ENCODE data around the gene HNRNPCL2. TPM values are rescaled to one million over a fixed set of nuclear protein-coding genes. Genes with fewer than 3 reads are reported as not detected.
"Not testable (repeated sequence)": the region's sequence is repeated elsewhere in the genome, so short reads cannot be mapped to it uniquely, and the experiment has no call there.

Gene HNRNPCL2
- polyA plus RNA-seq, result not detected
- long read RNA-seq, donor 1, result 0 reads
- long read RNA-seq, donor 2, result 0 reads
- long read RNA-seq, donor 3, result 0 reads
- long read RNA-seq, donor 4, result 0 reads
- long read RNA-seq, donor 5, result 0 reads
- long read RNA-seq, donor 6, result 0 reads
- long read RNA-seq, donor 7, result 0 reads
- long read RNA-seq, donor 8, result 0 reads
- long read RNA-seq, donor 9, result 0 reads
- long read RNA-seq, donor 10, result 0 reads

DNA sequence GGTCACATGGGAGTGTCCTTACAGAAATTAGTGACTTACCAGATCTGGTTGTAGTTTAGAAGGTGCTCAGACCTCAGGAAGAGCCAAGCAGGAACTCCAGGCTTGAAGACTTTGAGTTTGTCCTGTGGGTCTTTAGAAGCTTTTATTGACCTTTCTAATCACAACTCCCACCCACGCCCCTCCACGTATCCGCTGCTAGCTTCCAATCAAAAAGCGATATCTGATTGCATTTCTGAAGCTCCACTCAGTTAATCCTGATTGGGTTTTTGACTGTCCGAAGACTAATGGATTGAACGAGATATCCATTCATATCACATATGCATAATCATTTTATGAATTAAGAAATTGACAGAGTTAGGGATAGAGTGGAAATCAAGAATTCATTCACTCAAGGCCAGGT is at the start of gene HNRNPCL2:
Gene HNRNPCL2 (minus strand): TSS at position 101 of the 400 bp plus-strand sequence. CDS start 454 bp downstream, outside the sequence.
- not testable (repeated sequence) for H3K4me1 ChIP-seq (ENCODE audit: control insufficient read depth in 3 of 3, insufficient read depth in 2 of 3, low read depth in 1 of 3, low read length in 2 of 3); H3K4me3 ChIP-seq (ENCODE audit: low read depth in 1 of 3, low read length in 3 of 3); H3K27ac ChIP-seq (ENCODE audit: low read depth in 1 of 3, low read length in 2 of 3); H3K36me3 ChIP-seq (ENCODE audit: control insufficient read depth in 3 of 3, insufficient read depth in 2 of 3, low read depth in 1 of 3, low read length in 3 of 3); FAIRE-seq; H3K27me3 ChIP-seq (ENCODE audit: control insufficient read depth in 3 of 3, insufficient read depth in 3 of 3, low read length in 3 of 3); H3K9me3 ChIP-seq (ENCODE audit: control insufficient read depth in 2 of 2, insufficient read depth in 1 of 2, low read depth in 1 of 2, low read length in 1 of 2); DNase-seq
- WGBS, 3 donors, result 85 to 86% (median 85%) methylated on average over 6 of the region's 6 CpGs

DNA sequence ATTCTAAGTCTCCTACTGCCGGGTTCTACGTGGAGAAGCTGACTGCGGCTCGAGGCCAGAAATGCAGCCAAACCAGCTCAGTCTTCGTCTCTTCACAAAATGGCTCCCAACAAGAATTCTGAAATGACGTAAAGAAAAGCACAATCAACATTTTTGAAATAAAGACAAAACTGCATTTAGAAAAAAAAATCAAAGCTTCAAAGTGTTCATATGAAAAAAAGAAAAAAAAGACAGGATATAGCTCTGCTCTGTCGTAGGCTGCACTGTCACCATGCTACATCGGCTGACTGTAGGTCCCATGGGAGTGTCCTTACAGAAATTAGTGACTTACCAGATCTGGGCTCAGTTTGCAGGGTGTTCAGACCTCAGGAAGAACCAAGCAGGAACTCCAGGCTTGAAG is 48.9 kb upstream of the HNRNPCL2 start, which contains the start of gene HNRNPCL4:
Gene HNRNPCL4 (minus strand): TSS at position 101 of the 400 bp plus-strand sequence. CDS start 164 bp downstream, outside the sequence.
- not testable (repeated sequence) for H3K27me3 ChIP-seq (ENCODE audit: control insufficient read depth in 3 of 3, insufficient read depth in 3 of 3, low read length in 3 of 3); FAIRE-seq; H3K36me3 ChIP-seq (ENCODE audit: control insufficient read depth in 3 of 3, insufficient read depth in 2 of 3, low read depth in 1 of 3, low read length in 3 of 3); H3K4me3 ChIP-seq (ENCODE audit: low read depth in 1 of 3, low read length in 3 of 3); H3K9me3 ChIP-seq (ENCODE audit: control insufficient read depth in 2 of 2, insufficient read depth in 1 of 2, low read depth in 1 of 2, low read length in 1 of 2); H3K4me1 ChIP-seq (ENCODE audit: control insufficient read depth in 3 of 3, insufficient read depth in 2 of 3, low read depth in 1 of 3, low read length in 2 of 3); H3K27ac ChIP-seq (ENCODE audit: low read depth in 1 of 3, low read length in 2 of 3); DNase-seq
- WGBS, 3 donors, result no CpG with 5 or more reads among the region's 8 CpGs

DNA sequence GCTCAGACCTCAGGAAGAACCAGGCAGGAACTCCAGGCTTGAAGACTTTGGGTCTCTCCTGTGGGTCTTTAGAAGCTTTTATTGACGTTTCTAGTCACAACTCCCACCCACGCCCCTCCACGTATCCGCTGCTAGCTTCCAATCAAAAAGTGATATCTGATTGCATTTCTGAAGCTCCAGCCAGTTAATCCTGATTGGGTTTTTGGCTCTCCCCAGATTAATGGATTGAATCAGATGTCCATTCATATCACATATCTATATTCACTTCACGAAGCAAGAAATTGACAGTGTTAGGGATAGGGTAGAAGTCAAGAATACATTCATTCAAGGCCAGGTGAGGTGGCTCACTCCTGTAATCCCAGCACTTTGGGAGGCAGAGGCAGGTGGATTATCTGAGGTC is 39.3 kb upstream of the HNRNPCL2 start, which contains the start of gene PRAMEF26:
Gene PRAMEF26 (minus strand): TSS at position 101 of the 400 bp plus-strand sequence. CDS start 2,914 bp downstream, outside the sequence.
- not testable (repeated sequence) for DNase-seq; H3K27ac ChIP-seq (ENCODE audit: low read depth in 1 of 3, low read length in 2 of 3); H3K4me3 ChIP-seq (ENCODE audit: low read depth in 1 of 3, low read length in 3 of 3); H3K4me1 ChIP-seq (ENCODE audit: control insufficient read depth in 3 of 3, insufficient read depth in 2 of 3, low read depth in 1 of 3, low read length in 2 of 3); H3K27me3 ChIP-seq (ENCODE audit: control insufficient read depth in 3 of 3, insufficient read depth in 3 of 3, low read length in 3 of 3); H3K36me3 ChIP-seq (ENCODE audit: control insufficient read depth in 3 of 3, insufficient read depth in 2 of 3, low read depth in 1 of 3, low read length in 3 of 3); H3K9me3 ChIP-seq (ENCODE audit: control insufficient read depth in 2 of 2, insufficient read depth in 1 of 2, low read depth in 1 of 2, low read length in 1 of 2); FAIRE-seq
- WGBS, 3 donors, result 86% methylated on average over 1 of the region's 5 CpGs; no CpG with 5 or more reads in 2 of the 3 donors

DNA sequence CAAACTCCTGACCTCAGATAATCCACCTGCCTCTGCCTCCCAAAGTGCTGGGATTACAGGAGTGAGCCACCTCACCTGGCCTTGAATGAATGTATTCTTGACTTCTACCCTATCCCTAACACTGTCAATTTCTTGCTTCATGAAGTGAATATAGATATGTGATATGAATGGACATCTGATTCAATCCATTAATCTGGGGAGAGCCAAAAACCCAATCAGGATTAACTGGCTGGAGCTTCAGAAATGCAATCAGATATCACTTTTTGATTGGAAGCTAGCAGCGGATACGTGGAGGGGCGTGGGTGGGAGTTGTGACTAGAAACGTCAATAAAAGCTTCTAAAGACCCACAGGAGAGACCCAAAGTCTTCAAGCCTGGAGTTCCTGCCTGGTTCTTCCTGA is 46.2 kb downstream of the HNRNPCL2 start, which contains the start of gene PRAMEF25:
Gene PRAMEF25 (plus strand): TSS at position 301 of the 400 bp plus-strand sequence. CDS start 2,920 bp downstream, outside the sequence.
- H3K4me3 ChIP-seq (ENCODE audit: low read depth in 1 of 3, low read length in 3 of 3); H3K27ac ChIP-seq (ENCODE audit: low read depth in 1 of 3, low read length in 2 of 3); H3K9me3 ChIP-seq (ENCODE audit: control insufficient read depth in 2 of 2, insufficient read depth in 1 of 2, low read depth in 1 of 2, low read length in 1 of 2); DNase-seq; H3K36me3 ChIP-seq (ENCODE audit: control insufficient read depth in 3 of 3, insufficient read depth in 2 of 3, low read depth in 1 of 3, low read length in 3 of 3); FAIRE-seq; H3K4me1 ChIP-seq (ENCODE audit: control insufficient read depth in 3 of 3, insufficient read depth in 2 of 3, low read depth in 1 of 3, low read length in 2 of 3); H3K27me3 ChIP-seq (ENCODE audit: control insufficient read depth in 3 of 3, insufficient read depth in 3 of 3, low read length in 3 of 3): not testable (repeated sequence)
- no CpG with 5 or more reads among the region's 4 CpGs for WGBS, 3 donors

Other genes with a start within 250 kb of the HNRNPCL2 start
- not detected for gene PRAMEF4, start 230.7 kb downstream of the HNRNPCL2 start, polyA plus RNA-seq
- gene PRAMEF10, start 218.6 kb downstream of the HNRNPCL2 start, polyA plus RNA-seq, result not detected
- gene PRAMEF7, start 200.2 kb downstream of the HNRNPCL2 start, polyA plus RNA-seq, result not detected
- gene PRAMEF6, start 169.3 kb downstream of the HNRNPCL2 start, polyA plus RNA-seq, result not detected
- not detected for gene PRAMEF27, start 60.3 kb downstream of the HNRNPCL2 start, polyA plus RNA-seq
- gene HNRNPCL3, start 56.1 kb downstream of the HNRNPCL2 start, polyA plus RNA-seq, result not detected
- not detected for gene PRAMEF25, start 46.1 kb downstream of the HNRNPCL2 start, polyA plus RNA-seq
- gene PRAMEF26, start 39.2 kb upstream of the HNRNPCL2 start, polyA plus RNA-seq, result not detected
- gene HNRNPCL4, start 48.8 kb upstream of the HNRNPCL2 start, polyA plus RNA-seq, result not detected
- not detected for gene PRAMEF9, start 55.0 kb upstream of the HNRNPCL2 start, polyA plus RNA-seq
- gene PRAMEF13, start 84.6 kb upstream of the HNRNPCL2 start, polyA plus RNA-seq, result not detected
- not detected for gene PRAMEF18, start 109.3 kb upstream of the HNRNPCL2 start, polyA plus RNA-seq
- gene PRAMEF5, start 137.3 kb upstream of the HNRNPCL2 start, polyA plus RNA-seq, result not detected
- not detected for gene PRAMEF8, start 168.3 kb upstream of the HNRNPCL2 start, polyA plus RNA-seq
- not detected for gene PRAMEF33, start 186.7 kb upstream of the HNRNPCL2 start, polyA plus RNA-seq
- not detected for gene PRAMEF15, start 198.7 kb upstream of the HNRNPCL2 start, polyA plus RNA-seq
- not detected for gene PRAMEF14, start 230.3 kb upstream of the HNRNPCL2 start, polyA plus RNA-seq

All from small intestine (tissue), 16 donors.